Progenitor cell of endocrine pancreas (in vitro differentiated cells): Measurements from ENCODE around the gene DPRX. TPM values are rescaled to one million over a fixed set of nuclear protein-coding genes. Genes with fewer than 3 reads are reported as not detected.

Experiments
- DNase-seq: peaks from one replicate; pipeline ENCODE4 v3.0.0; 2021; ENCODE audit warnings: low spot score; ENCODE audit not compliant: unreplicated experiment
- H3K27ac Mint-ChIP-seq: 2 replicates; pipeline ENCODE4 v1.8.0; 2021; ENCODE audit warnings: mild to moderate bottlenecking, moderate library complexity, mixed read lengths
- H3K27me3 Mint-ChIP-seq: 2 replicates; pipeline ENCODE4 v1.8.0; 2021; ENCODE audit warnings: mixed read lengths
- H3K36me3 Mint-ChIP-seq: 2 replicates; pipeline ENCODE4 v1.8.0; 2022; ENCODE audit warnings: mixed read lengths; ENCODE audit not compliant: insufficient read depth
- H3K4me1 Mint-ChIP-seq: 2 replicates; pipeline ENCODE4 v1.8.0; 2021; ENCODE audit warnings: low read depth, mixed read lengths
- H3K4me3 Mint-ChIP-seq: 2 replicates; pipeline ENCODE4 v1.8.0; 2021; ENCODE audit warnings: low read depth, mild to moderate bottlenecking, moderate library complexity, mixed read lengths
- H3K9me3 Mint-ChIP-seq: 2 replicates; pipeline ENCODE4 v1.8.0; 2021; ENCODE audit warnings: low read depth, mixed read lengths
- CTCF ChIP-seq: fragments of 200-600 bp; sonication (generic); IDR thresholded peaks from one replicate; pipeline ENCODE4 v1.5.0; 2021; ENCODE audit warnings: antibody characterized with exemption, mild to moderate bottlenecking; ENCODE audit not compliant: unreplicated experiment
- total RNA-seq: library from RNA; stranded (reverse); gene quantifications from 2 replicates; pipeline ENCODE4 v1.2.1, GENCODE V29; 2021

The DPRX gene
- total RNA-seq, 1 donor from 2014 or later = not detected

- Mint-ChIP-seq H3K9me3 (no peaks in the 10 kb centered on the region), H3K27me3 (no peaks in the 10 kb centered on the region), H3K27ac (no peak overlapping the region), H3K36me3 (peaks cover 2% of the 10 kb centered on the region), H3K4me1 (peaks cover 18% of the 10 kb centered on the region), H3K4me3 (no peak overlapping the region)
- DNase-seq = no peak
- no peak for TF ChIP-seq CTCF
These were observed 14.3 kb downstream of the DPRX start for GRCh38 chr19:53646144-53646543.

- peaks cover 15% of the 10 kb centered on the region for H3K4me1 Mint-ChIP-seq
- TF ChIP-seq CTCF = no peak
- H3K27me3 Mint-ChIP-seq = no peaks in the 10 kb centered on the region
- no peak overlapping the region for H3K27ac Mint-ChIP-seq
- no peak overlapping the region for H3K4me3 Mint-ChIP-seq
- H3K9me3 Mint-ChIP-seq = no peaks in the 10 kb centered on the region
- no peak for DNase-seq
- peaks cover 2% of the 10 kb centered on the region for H3K36me3 Mint-ChIP-seq
These were observed 15.6 kb downstream of the DPRX start for GRCh38 chr19:53647350-53647749.

GRCh38 chr19:53647792-53648191 lies 16.0 kb downstream of the DPRX start:
- Mint-ChIP-seq H3K27ac (no peak overlapping the region), H3K9me3 (peaks cover under 1% of the 10 kb centered on the region), H3K36me3 (peaks cover 2% of the 10 kb centered on the region), H3K4me1 (peaks cover 10% of the 10 kb centered on the region), H3K4me3 (no peak overlapping the region), H3K27me3 (no peaks in the 10 kb centered on the region)
- DNase-seq = no peak
- TF ChIP-seq CTCF = no peak

- Mint-ChIP-seq H3K4me1 (no peaks in the 10 kb centered on the region), H3K9me3 (peaks cover 5% of the 10 kb centered on the region), H3K4me3 (no peak overlapping the region), H3K27ac (no peak overlapping the region), H3K27me3 (no peaks in the 10 kb centered on the region), H3K36me3 (peaks cover 2% of the 10 kb centered on the region)
- DNase-seq = no peak
- no peak for TF ChIP-seq CTCF
These were observed 18.2 kb downstream of the DPRX start for GRCh38 chr19:53649746-53650593.

- DNase-seq = no peak
- no peaks in the 10 kb centered on the region for H3K4me1 Mint-ChIP-seq
- H3K4me3 Mint-ChIP-seq = no peak overlapping the region
- H3K27ac Mint-ChIP-seq = no peak overlapping the region
- no peaks in the 10 kb centered on the region for H3K27me3 Mint-ChIP-seq
- TF ChIP-seq CTCF = no peak
- H3K36me3 Mint-ChIP-seq = peaks cover 2% of the 10 kb centered on the region
- peaks cover 11% of the 10 kb centered on the region for H3K9me3 Mint-ChIP-seq
These were observed 20.7 kb downstream of the DPRX start for GRCh38 chr19:53652476-53652875.
